Liver (tissue), 9 donors: ENCODE results near the gene RREB1. TPM values are rescaled to one million over a fixed set of nuclear protein-coding genes. Genes with fewer than 3 reads are reported as not detected.

Experiments
- DNase-seq: peaks from one replicate; pipeline ENCODE4 v3.0.0-alpha.2; 2017; ENCODE audit warnings: low spot score
- H3K27ac ChIP-seq, 2 donors: one replicate each; pipeline ENCODE4 v1.7.0; 2013; ENCODE audit warnings: inconsistent platforms in 2 of 2, low read length in 2 of 2, control low read depth in 1 of 2, low read depth in 1 of 2, mild to moderate bottlenecking in 1 of 2
- H3K27me3 ChIP-seq, 4 donors: one replicate each; pipeline versions ENCODE4 v1.6.1 to v1.7.0; 2013; ENCODE audit warnings: low read length in 3 of 4, inconsistent platforms in 1 of 4, mild to moderate bottlenecking in 1 of 4, moderate library complexity in 1 of 4; ENCODE audit not compliant: control insufficient read depth in 4 of 4, insufficient read depth in 4 of 4
- H3K36me3 ChIP-seq, 4 donors: one replicate each; pipeline versions ENCODE4 v1.6.1 to v1.7.0; 2013; ENCODE audit warnings: low read length in 3 of 4, mild to moderate bottlenecking in 3 of 4, low read depth in 1 of 4, moderate library complexity in 1 of 4; ENCODE audit not compliant: control insufficient read depth in 4 of 4, insufficient read depth in 3 of 4
- H3K4me1 ChIP-seq, 4 donors: one replicate each; pipeline versions ENCODE4 v1.6.1 to v1.7.0; 2013; ENCODE audit warnings: low read length in 3 of 4, mild to moderate bottlenecking in 3 of 4, moderate library complexity in 1 of 4; ENCODE audit not compliant: control insufficient read depth in 4 of 4, insufficient read depth in 4 of 4
- H3K4me3 ChIP-seq, 3 donors: one replicate each; pipeline versions ENCODE4 v1.6.1 to v1.7.0; 2013; ENCODE audit warnings: low read length in 3 of 3, control low read depth in 1 of 3, low read depth in 1 of 3, mild to moderate bottlenecking in 1 of 3
- H3K9ac ChIP-seq, 2 donors: one replicate each; pipeline ENCODE4 v1.7.0; 2013; ENCODE audit warnings: low read length in 2 of 2, mild to moderate bottlenecking in 2 of 2, moderate library complexity in 2 of 2, control low read depth in 1 of 2, low read depth in 1 of 2
- H3K9me3 ChIP-seq, 4 donors: one replicate each; pipeline versions ENCODE4 v1.6.1 to v1.7.0; 2013; ENCODE audit warnings: low read length in 3 of 4; ENCODE audit not compliant: control insufficient read depth in 4 of 4
- ATF3 ChIP-seq: IDR thresholded peaks from 2 replicates; pipeline ENCODE4 v1.6.1; 2016; ENCODE audit warnings: antibody characterized with exemption
- CTCF ChIP-seq: fragments of 150-350 bp; IDR thresholded peaks from 2 replicates; pipeline ENCODE4 v1.5.1; 2017; ENCODE audit warnings: improper control_type of control experiment, low read depth, low read length; ENCODE audit not compliant: missing input control
- EGR1 ChIP-seq, 2 donors: IDR thresholded peaks; 2 replicates each; pipeline ENCODE4 v1.6.1; 2016 to 2018; ENCODE audit warnings: antibody characterized with exemption in 2 of 2, low read depth in 2 of 2
- FOXA1 ChIP-seq: IDR thresholded peaks from 2 replicates; pipeline ENCODE4 v1.6.1; 2016; ENCODE audit warnings: antibody characterized with exemption
- FOXA2 ChIP-seq: IDR thresholded peaks from 2 replicates; pipeline ENCODE4 v1.6.1; 2016; ENCODE audit warnings: antibody characterized with exemption
- GABPA ChIP-seq, 2 donors: IDR thresholded peaks in 1 of 2; conservative IDR thresholded peaks in 1 of 2; 2 replicates each; pipeline ENCODE4 v1.6.1; 2016; ENCODE audit warnings: antibody characterized with exemption in 2 of 2, mild to moderate bottlenecking in 1 of 2, moderate library complexity in 1 of 2
- HNF4A ChIP-seq, 2 donors: conservative IDR thresholded peaks; 2 replicates each; pipeline ENCODE4 v1.6.1; 2016; ENCODE audit warnings: antibody characterized with exemption in 2 of 2, mild to moderate bottlenecking in 2 of 2
- HNF4G ChIP-seq: IDR thresholded peaks from 2 replicates; pipeline ENCODE4 v1.6.1; 2016; ENCODE audit warnings: antibody characterized with exemption
- JUND ChIP-seq, 2 donors: IDR thresholded peaks; 2 replicates each; pipeline ENCODE4 v1.6.1; 2016; ENCODE audit warnings: antibody characterized with exemption in 2 of 2
- MAX ChIP-seq: IDR thresholded peaks from 2 replicates; pipeline ENCODE4 v1.6.1; 2016; ENCODE audit warnings: antibody characterized with exemption
- NR2F2 ChIP-seq: IDR thresholded peaks from 2 replicates; pipeline ENCODE4 v1.6.1; 2016; ENCODE audit warnings: antibody characterized with exemption
- RAD21 ChIP-seq, 2 donors: IDR thresholded peaks; 2 replicates each; pipeline ENCODE4 v1.6.1; 2016; ENCODE audit warnings: antibody characterized with exemption in 2 of 2, mild to moderate bottlenecking in 2 of 2
- REST ChIP-seq: IDR thresholded peaks from 2 replicates; pipeline ENCODE4 v1.6.1; 2016; ENCODE audit warnings: antibody characterized with exemption, mild to moderate bottlenecking
- RXRA ChIP-seq, 2 donors: IDR thresholded peaks; 2 replicates each; pipeline ENCODE4 v1.6.1; 2017 to 2018; ENCODE audit warnings: antibody characterized with exemption in 2 of 2, mild to moderate bottlenecking in 1 of 2
- SP1 ChIP-seq: IDR thresholded peaks from 2 replicates; pipeline ENCODE4 v1.6.1; 2018; ENCODE audit warnings: antibody characterized with exemption, mild to moderate bottlenecking
- TAF1 ChIP-seq: conservative IDR thresholded peaks from 2 replicates; pipeline ENCODE4 v1.6.1; 2016; ENCODE audit warnings: antibody characterized with exemption, mild to moderate bottlenecking
- YY1 ChIP-seq: IDR thresholded peaks from 2 replicates; pipeline ENCODE4 v1.6.1; 2016; ENCODE audit warnings: antibody characterized with exemption, mild to moderate bottlenecking
- ZBTB33 ChIP-seq: IDR thresholded peaks from 2 replicates; pipeline ENCODE4 v1.6.1; 2016; ENCODE audit warnings: antibody characterized with exemption
- WGBS: extraction: QIAGEN DNeasy Blood & Tissue Kit; methylation state at CpG from one replicate; pipeline ENCODE4 v1.1.7; 2013; 5-methylcytosine and 5-hydroxymethylcytosine counted together
- polyA plus RNA-seq, 2 donors: library from polyadenylated mRNA; stranded (reverse) in 1 of 2; unstranded in 1 of 2; fragments of 200-250 nt in 1 of 2; fragments of >200 nt in 1 of 2; fragmentation: Nextera tagmentation in 1 of 2; extraction: Ambion mirVana in 1 of 2; gene quantifications; one replicate each; pipeline versions ENCODE4 v1.2.1 to v1.2.3, GENCODE V29; 2013 to 2015
- total RNA-seq, 2 donors: library from RNA; depleted of rRNA; stranded (reverse); fragments of >200 nt; gene quantifications; one replicate each; pipeline ENCODE4 v1.2.3, GENCODE V29; 2014
- donor health status: healthy.
- donor health status: healthy.
- donor health status: healthy.
- donor health status: healthy.
- donor health status: healthy.

The RREB1 gene
- total and polyA plus RNA-seq, 4 donors, result 10.1 to 28.9 (median 17.3) TPM

- WGBS, result 36% methylated on average over 2 of the region's 2 CpGs
- H3K4me1 ChIP-seq, result peaks cover 5 to 70% (median 55%) of the 10 kb centered on the region in 4 donors
- peak overlapping the region; percentile 61 to 66 for H3K27ac ChIP-seq
- no peaks in the 10 kb centered on the region for H3K27me3 ChIP-seq
- no peak overlapping the region for H3K4me3 ChIP-seq
- DNase-seq, result no peak
- H3K36me3 ChIP-seq, result no peaks in the 10 kb centered on the region
- H3K9ac ChIP-seq, result peak overlapping the region in 1 of 2 donors; percentile 26
- no peaks in the 10 kb centered on the region for H3K9me3 ChIP-seq
- TF ChIP-seq MAX, result peak; percentile 11
- peak; percentile 40 to 55 for TF ChIP-seq RAD21 (IDR thresholded peaks at IDR 0.05)
- peak; percentile 69 to 75 for TF ChIP-seq HNF4A (conservative IDR thresholded peaks at IDR 0.05)
- no peak for TF ChIP-seq CTCF
- TF ChIP-seq ZBTB33, result no peak
- TF ChIP-seq YY1, result peak; percentile 35
- TF ChIP-seq NR2F2, result no peak
- no peak for TF ChIP-seq HNF4G
- peak; percentile 15 to 22 for TF ChIP-seq JUND (IDR thresholded peaks at IDR 0.05)
- TF ChIP-seq SP1, result peak; percentile 82
- TF ChIP-seq GABPA (IDR thresholded peaks at IDR 0.05 in 1 of 2, conservative IDR thresholded peaks at IDR 0.05 in 1 of 2), result no peak
- TF ChIP-seq TAF1, result no peak
- peak; percentile 89 for TF ChIP-seq RXRA (IDR thresholded peaks at IDR 0.05)
- no peak for TF ChIP-seq FOXA2
- no peak for TF ChIP-seq REST
- TF ChIP-seq EGR1 (IDR thresholded peaks at IDR 0.05; ENCODE audit: low read depth in 2 of 2), result no peak
- TF ChIP-seq FOXA1, result no peak
- no peak for TF ChIP-seq ATF3
Observed at GRCh38 chr6:7151381-7151780, 43.6 kb downstream of the RREB1 start.
